ENCODE measurements around the gene STON2. TPM values are rescaled to one million over a fixed set of nuclear protein-coding genes. Genes with fewer than 3 reads are reported as not detected.

The STON2 gene
- total and polyA plus RNA-seq, 2 of the 13 experiments (the other 11 are each of a cell fraction or from before 2014, with no cell fraction given), result 2.1 to 11.0 TPM

GRCh38 chr14:81233615-81234014 is 166.5 kb downstream of the STON2 start:
- WGBS (ENCODE audit: low lambda C conversion rate), result 40% methylated on average over 1 of the region's 1 CpG
- H3K9me3 ChIP-seq (ENCODE audit: low read length), result no peaks in the 10 kb centered on the region
- no peak overlapping the region for H2AFZ ChIP-seq (ENCODE audit: low read length)
- in situ Hi-C loops (cut with HindIII; ENCODE audit: extremely low pct_ligation_motif_present, low pct_unique_long_range_greater_than_20kb), result no loop called here
- TF ChIP-seq IRF1 (CRISPR knock-in tag; IDR thresholded peaks at IDR 0.05; ENCODE audit: low read depth) (no peak), ZNF331 (CRISPR knock-in tag; IDR thresholded peaks at IDR 0.05) (peak; percentile 51; the same call in 1 of the 2 replicates)
- intact Hi-C loops (cut with micrococcal nuclease; ENCODE audit: unreplicated experiment), result no loop called here
- no peak overlapping the region for H3K9ac ChIP-seq (ENCODE audit: insufficient read depth, low read depth, low read length)
- POLR2A ChIA-PET, result interaction anchor here (2.0 kb wide), 1 partner anchor 13 kb away, joined by 8 read pairs; the partner anchor contains the start of gene GTF2A1
- H3K79me2 ChIP-seq (ENCODE audit: insufficient read depth, low read length), result no peaks in the 10 kb centered on the region
- no peak for DNase-seq (ENCODE audit: low spot score)
- no peak for ATAC-seq
- no peak overlapping the region for H3K27ac ChIP-seq (ENCODE audit: extremely low read length, insufficient read depth, low read length)
- H3K36me3 ChIP-seq (replicated peaks in 1 of 2; ENCODE audit: control insufficient read depth in 1 of 2, insufficient read depth in 2 of 2, low read length in 2 of 2), result no peaks in the 10 kb centered on the region
- H3K4me2 ChIP-seq (ENCODE audit: low read depth, low read length), result no peak overlapping the region
- FAIRE-seq, result no peak
- no peak overlapping the region for H3K4me3 ChIP-seq (replicated peaks in 1 of 3; ENCODE audit: insufficient read depth in 1 of 3, low read depth in 2 of 3, low read length in 3 of 3)
- H3K27me3 ChIP-seq (ENCODE audit: control insufficient read depth in 1 of 2, insufficient read depth in 2 of 2, low read length in 2 of 2), result no peaks in the 10 kb centered on the region
- peaks cover 26% of the 10 kb centered on the region for H3K4me1 ChIP-seq (ENCODE audit: insufficient read depth, low read length)
- no TSS peak for BruUV-seq (replicated peaks)
- CTCF ChIA-PET (ENCODE audit: low intra/inter-chr PET ratio, low total read pairs), result no interaction called here
- no peaks in the 10 kb centered on the region for H4K20me1 ChIP-seq (ENCODE audit: insufficient read depth, low read length)

- Histone ChIP-seq H2AFZ (ENCODE audit: low read length) (no peak overlapping the region), H3K36me3 (replicated peaks in 1 of 2; ENCODE audit: control insufficient read depth in 1 of 2, insufficient read depth in 2 of 2, low read length in 2 of 2) (no peaks in the 10 kb centered on the region), H3K9me3 (ENCODE audit: low read length) (no peaks in the 10 kb centered on the region), H3K9ac (ENCODE audit: insufficient read depth, low read depth, low read length) (no peak overlapping the region), H3K27ac (ENCODE audit: extremely low read length, insufficient read depth, low read length) (no peak overlapping the region), H4K20me1 (ENCODE audit: insufficient read depth, low read length) (no peaks in the 10 kb centered on the region), H3K4me1 (ENCODE audit: insufficient read depth, low read length) (peaks cover 26% of the 10 kb centered on the region), H3K79me2 (ENCODE audit: insufficient read depth, low read length) (no peaks in the 10 kb centered on the region), H3K4me3 (replicated peaks in 1 of 3; ENCODE audit: insufficient read depth in 1 of 3, low read depth in 2 of 3, low read length in 3 of 3) (no peak overlapping the region), H3K27me3 (ENCODE audit: control insufficient read depth in 1 of 2, insufficient read depth in 2 of 2, low read length in 2 of 2) (no peaks in the 10 kb centered on the region), H3K4me2 (ENCODE audit: low read depth, low read length) (peak overlapping the region; percentile 23; the same call in 1 of the 2 replicates)
- ChIA-PET POLR2A (interaction anchor here (1.2 to 1.7 kb wide), 2 partner anchors 10 to 12 kb away, joined by 4 to 6 read pairs; partner anchors contain the start of gene GTF2A1), CTCF (ENCODE audit: low intra/inter-chr PET ratio, low total read pairs) (no interaction called here)
- FAIRE-seq (no peak), DNase-seq (ENCODE audit: low spot score) (peak; percentile 27), ATAC-seq (peak; percentile 94)
- 10% methylated on average over 1 of the region's 1 CpG for WGBS (ENCODE audit: low lambda C conversion rate)
- intact Hi-C loops (cut with micrococcal nuclease; ENCODE audit: unreplicated experiment) (loop anchor here (1.0 kb wide), 1 partner anchor 22 kb away; no protein-coding TSS in a partner anchor), in situ Hi-C loops (cut with HindIII; ENCODE audit: extremely low pct_ligation_motif_present, low pct_unique_long_range_greater_than_20kb) (no loop called here)
- BruUV-seq (replicated peaks), result no TSS peak
- TF ChIP-seq NR0B2 (CRISPR knock-in tag; IDR thresholded peaks at IDR 0.05) (no peak), PAXIP1 (CRISPR knock-in tag; conservative IDR thresholded peaks at IDR 0.05) (peak; percentile 37; the same call in 1 of the 2 replicates), ARID5B (CRISPR knock-in tag; IDR thresholded peaks at IDR 0.05) (peak; percentile 28; the same call in 1 of the 2 replicates), GFI1 (CRISPR knock-in tag; IDR thresholded peaks at IDR 0.05; ENCODE audit: borderline replicate concordance) (no peak), SMAD9 (CRISPR knock-in tag; IDR thresholded peaks at IDR 0.05) (no peak), ZFY (CRISPR knock-in tag; IDR thresholded peaks at IDR 0.05) (no peak), ZNF615 (CRISPR knock-in tag; IDR thresholded peaks at IDR 0.05; ENCODE audit: borderline replicate concordance) (no peak)
These were observed 168.6 kb downstream of the STON2 start for GRCh38 chr14:81231540-81231939.
